ENCODE data around the gene KCNQ1OT1.

DNA sequence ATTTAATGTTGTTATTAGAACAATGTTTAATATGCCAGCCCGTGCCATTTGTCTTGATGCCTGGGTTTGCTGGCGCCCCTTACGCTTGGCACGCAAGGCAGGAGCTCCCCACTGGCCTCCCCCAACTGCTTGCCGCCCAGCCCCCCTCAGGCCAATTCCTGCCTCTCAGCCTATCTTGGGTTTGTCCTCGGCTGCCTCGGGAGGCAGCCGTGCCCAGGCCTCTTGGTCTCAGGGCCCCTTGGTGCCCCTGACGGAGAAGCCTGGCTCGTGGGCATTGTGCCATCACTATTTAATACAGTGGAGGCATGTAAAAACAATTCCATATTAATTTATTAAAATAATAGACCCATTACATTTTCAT lies 119.8 kb downstream of the KCNQ1OT1 start:
- TF ChIP-seq, protein P1, sequence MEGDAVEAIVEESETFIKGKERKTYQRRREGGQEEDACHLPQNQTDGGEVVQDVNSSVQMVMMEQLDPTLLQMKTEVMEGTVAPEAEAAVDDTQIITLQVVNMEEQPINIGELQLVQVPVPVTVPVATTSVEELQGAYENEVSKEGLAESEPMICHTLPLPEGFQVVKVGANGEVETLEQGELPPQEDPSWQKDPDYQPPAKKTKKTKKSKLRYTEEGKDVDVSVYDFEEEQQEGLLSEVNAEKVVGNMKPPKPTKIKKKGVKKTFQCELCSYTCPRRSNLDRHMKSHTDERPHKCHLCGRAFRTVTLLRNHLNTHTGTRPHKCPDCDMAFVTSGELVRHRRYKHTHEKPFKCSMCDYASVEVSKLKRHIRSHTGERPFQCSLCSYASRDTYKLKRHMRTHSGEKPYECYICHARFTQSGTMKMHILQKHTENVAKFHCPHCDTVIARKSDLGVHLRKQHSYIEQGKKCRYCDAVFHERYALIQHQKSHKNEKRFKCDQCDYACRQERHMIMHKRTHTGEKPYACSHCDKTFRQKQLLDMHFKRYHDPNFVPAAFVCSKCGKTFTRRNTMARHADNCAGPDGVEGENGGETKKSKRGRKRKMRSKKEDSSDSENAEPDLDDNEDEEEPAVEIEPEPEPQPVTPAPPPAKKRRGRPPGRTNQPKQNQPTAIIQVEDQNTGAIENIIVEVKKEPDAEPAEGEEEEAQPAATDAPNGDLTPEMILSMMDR (IDR thresholded peaks at IDR 0.05) = no peak
- no peak for TF ChIP-seq POLR2AphosphoS5 (IDR thresholded peaks at IDR 0.05; ENCODE audit: insufficient read depth in 1 of 2, low read depth in 1 of 2)
- no peak for TF ChIP-seq POLR2A (IDR thresholded peaks at IDR 0.05)
